GM21390 (cell line): Measurements from ENCODE around the gene MAP2K3.
"Not testable (repeated sequence)": the region's sequence is repeated elsewhere in the genome, so short reads cannot be mapped to it uniquely, and the experiment has no call there.

Experiments used
- ATAC-seq: cut with Tn5 transposase; IDR thresholded peaks from one replicate; pipeline ENCODE4 v1.9.1; 2021; ENCODE audit not compliant: unreplicated experiment

MAP2K3 gene

GRCh38 chr17:21296097-21297025, 11.8 kb downstream of the MAP2K3 start:
- ATAC-seq: no peak

GRCh38 chr17:21297026-21297520, 12.6 kb downstream of the MAP2K3 start:
- ATAC-seq: no peak

GRCh38 chr17:21297597-21297996, 13.1 kb downstream of the MAP2K3 start:
- ATAC-seq: no peak

GRCh38 chr17:21298056-21298982, 13.8 kb downstream of the MAP2K3 start:
- ATAC-seq: no peak

GRCh38 chr17:21298983-21299519, 14.5 kb downstream of the MAP2K3 start:
- no peak for ATAC-seq

GRCh38 chr17:21299981-21300600, 15.6 kb downstream of the MAP2K3 start:
- ATAC-seq: no peak

GRCh38 chr17:21300601-21301571, 16.4 kb downstream of the MAP2K3 start:
- ATAC-seq: no peak

- no peak for ATAC-seq
These were observed 17.4 kb downstream of the MAP2K3 start for GRCh38 chr17:21301593-21302550.

GRCh38 chr17:21302711-21303425, 18.4 kb downstream of the MAP2K3 start:
- no peak for ATAC-seq

- ATAC-seq: no peak
These were observed 19.0 kb downstream of the MAP2K3 start for GRCh38 chr17:21303441-21304065.

- no peak for ATAC-seq
These were observed 19.6 kb downstream of the MAP2K3 start for GRCh38 chr17:21304091-21304490.

GRCh38 chr17:21304551-21305151, 20.1 kb downstream of the MAP2K3 start:
- ATAC-seq: not testable (repeated sequence)

- not testable (repeated sequence) for ATAC-seq
These were observed 21.1 kb downstream of the MAP2K3 start for GRCh38 chr17:21305431-21306180.

GRCh38 chr17:21306611-21307272, 22.2 kb downstream of the MAP2K3 start:
- ATAC-seq: not testable (repeated sequence)

- ATAC-seq: not testable (repeated sequence)
These were observed 22.7 kb downstream of the MAP2K3 start for GRCh38 chr17:21307273-21307625.

GRCh38 chr17:21308931-21309381, 24.4 kb downstream of the MAP2K3 start:
- ATAC-seq: not testable (repeated sequence)
